ENCODE measurements around the gene TRIM32.

Gene TRIM32

GRCh38 chr9:116706310-116707290 lies 19.5 kb downstream of the TRIM32 start:
- no peak overlapping the region for H2AFZ ChIP-seq (ENCODE audit: low read length, unreplicated experiment)
- no peak overlapping the region for H3K27ac ChIP-seq (ENCODE audit: low read depth, low read length)
- H3K79me2 ChIP-seq (ENCODE audit: control insufficient read depth, insufficient read depth, low read length, unreplicated experiment) = no peaks in the 10 kb centered on the region
- H3K4me1 ChIP-seq (ENCODE audit: control insufficient read depth, insufficient read depth, low read length, unreplicated experiment) = peaks cover 5% of the 10 kb centered on the region
- H3K4me3 ChIP-seq (ENCODE audit: low read depth, low read length) = no peak overlapping the region
- peaks cover 9% of the 10 kb centered on the region; the same call in 1 of the 2 replicates for H3K36me3 ChIP-seq (ENCODE audit: insufficient read depth, low read length)
- no peaks in the 10 kb centered on the region for H3K27me3 ChIP-seq (ENCODE audit: insufficient read depth, low read length)

- Histone ChIP-seq H3K27me3 (ENCODE audit: insufficient read depth, low read length) (no peaks in the 10 kb centered on the region; the same call in 1 of the 2 replicates), H3K4me3 (ENCODE audit: low read depth, low read length) (no peak overlapping the region), H2AFZ (ENCODE audit: low read length, unreplicated experiment) (no peak overlapping the region), H3K4me1 (ENCODE audit: control insufficient read depth, insufficient read depth, low read length, unreplicated experiment) (no peaks in the 10 kb centered on the region), H3K27ac (ENCODE audit: low read depth, low read length) (no peak overlapping the region), H3K36me3 (ENCODE audit: insufficient read depth, low read length) (no peaks in the 10 kb centered on the region), H3K79me2 (ENCODE audit: control insufficient read depth, insufficient read depth, low read length, unreplicated experiment) (no peaks in the 10 kb centered on the region)
Measured at GRCh38 chr9:116712781-116713180, 25.7 kb downstream of the TRIM32 start.

- no peaks in the 10 kb centered on the region for H3K4me1 ChIP-seq (ENCODE audit: control insufficient read depth, insufficient read depth, low read length, unreplicated experiment)
- H3K27me3 ChIP-seq (ENCODE audit: insufficient read depth, low read length) = no peaks in the 10 kb centered on the region; the same call in 1 of the 2 replicates
- no peak overlapping the region for H3K4me3 ChIP-seq (ENCODE audit: low read depth, low read length)
- no peak overlapping the region for H2AFZ ChIP-seq (ENCODE audit: low read length, unreplicated experiment)
- no peaks in the 10 kb centered on the region for H3K79me2 ChIP-seq (ENCODE audit: control insufficient read depth, insufficient read depth, low read length, unreplicated experiment)
- H3K27ac ChIP-seq (ENCODE audit: low read depth, low read length) = no peak overlapping the region
- no peaks in the 10 kb centered on the region for H3K36me3 ChIP-seq (ENCODE audit: insufficient read depth, low read length)
Measured at GRCh38 chr9:116713271-116713670, 26.2 kb downstream of the TRIM32 start.

GRCh38 chr9:116715751-116716150 lies 28.6 kb downstream of the TRIM32 start:
- no peaks in the 10 kb centered on the region for H3K36me3 ChIP-seq (ENCODE audit: insufficient read depth, low read length)
- H3K4me1 ChIP-seq (ENCODE audit: control insufficient read depth, insufficient read depth, low read length, unreplicated experiment) = no peaks in the 10 kb centered on the region
- no peak overlapping the region for H3K4me3 ChIP-seq (ENCODE audit: low read depth, low read length)
- peaks cover 9% of the 10 kb centered on the region; the same call in 1 of the 2 replicates for H3K27me3 ChIP-seq (ENCODE audit: insufficient read depth, low read length)
- no peaks in the 10 kb centered on the region for H3K79me2 ChIP-seq (ENCODE audit: control insufficient read depth, insufficient read depth, low read length, unreplicated experiment)
- H3K27ac ChIP-seq (ENCODE audit: low read depth, low read length) = no peak overlapping the region
- H2AFZ ChIP-seq (ENCODE audit: low read length, unreplicated experiment) = no peak overlapping the region

- no peaks in the 10 kb centered on the region for H3K79me2 ChIP-seq (ENCODE audit: control insufficient read depth, insufficient read depth, low read length, unreplicated experiment)
- H3K4me3 ChIP-seq (ENCODE audit: low read depth, low read length) = no peak overlapping the region
- no peaks in the 10 kb centered on the region for H3K4me1 ChIP-seq (ENCODE audit: control insufficient read depth, insufficient read depth, low read length, unreplicated experiment)
- no peak overlapping the region for H3K27ac ChIP-seq (ENCODE audit: low read depth, low read length)
- H2AFZ ChIP-seq (ENCODE audit: low read length, unreplicated experiment) = no peak overlapping the region
- no peaks in the 10 kb centered on the region for H3K36me3 ChIP-seq (ENCODE audit: insufficient read depth, low read length)
- peaks cover 15% of the 10 kb centered on the region; the same call in 1 of the 2 replicates for H3K27me3 ChIP-seq (ENCODE audit: insufficient read depth, low read length)
Measured at GRCh38 chr9:116716438-116716837, 29.3 kb downstream of the TRIM32 start.

GRCh38 chr9:116717150-116717549 lies 30.0 kb downstream of the TRIM32 start:
- H3K79me2 ChIP-seq (ENCODE audit: control insufficient read depth, insufficient read depth, low read length, unreplicated experiment) = no peaks in the 10 kb centered on the region
- no peak overlapping the region for H2AFZ ChIP-seq (ENCODE audit: low read length, unreplicated experiment)
- no peaks in the 10 kb centered on the region for H3K4me1 ChIP-seq (ENCODE audit: control insufficient read depth, insufficient read depth, low read length, unreplicated experiment)
- H3K4me3 ChIP-seq (ENCODE audit: low read depth, low read length) = no peak overlapping the region
- no peak overlapping the region for H3K27ac ChIP-seq (ENCODE audit: low read depth, low read length)
- H3K36me3 ChIP-seq (ENCODE audit: insufficient read depth, low read length) = no peaks in the 10 kb centered on the region
- H3K27me3 ChIP-seq (ENCODE audit: insufficient read depth, low read length) = peaks cover 15% of the 10 kb centered on the region; the same call in 1 of the 2 replicates

- Histone ChIP-seq H3K27ac (ENCODE audit: low read depth, low read length) (no peak overlapping the region), H3K4me1 (ENCODE audit: control insufficient read depth, insufficient read depth, low read length, unreplicated experiment) (no peaks in the 10 kb centered on the region), H3K4me3 (ENCODE audit: low read depth, low read length) (no peak overlapping the region), H3K27me3 (ENCODE audit: insufficient read depth, low read length) (peaks cover 21% of the 10 kb centered on the region), H2AFZ (ENCODE audit: low read length, unreplicated experiment) (no peak overlapping the region), H3K36me3 (ENCODE audit: insufficient read depth, low read length) (no peaks in the 10 kb centered on the region), H3K79me2 (ENCODE audit: control insufficient read depth, insufficient read depth, low read length, unreplicated experiment) (no peaks in the 10 kb centered on the region)
Measured at GRCh38 chr9:116718111-116718510, 31.0 kb downstream of the TRIM32 start.

- peaks cover 28% of the 10 kb centered on the region for H3K27me3 ChIP-seq (ENCODE audit: insufficient read depth, low read length)
- no peaks in the 10 kb centered on the region for H3K4me1 ChIP-seq (ENCODE audit: control insufficient read depth, insufficient read depth, low read length, unreplicated experiment)
- H3K36me3 ChIP-seq (ENCODE audit: insufficient read depth, low read length) = no peaks in the 10 kb centered on the region
- H3K27ac ChIP-seq (ENCODE audit: low read depth, low read length) = no peak overlapping the region
- H3K4me3 ChIP-seq (ENCODE audit: low read depth, low read length) = no peak overlapping the region
- no peak overlapping the region for H2AFZ ChIP-seq (ENCODE audit: low read length, unreplicated experiment)
- no peaks in the 10 kb centered on the region for H3K79me2 ChIP-seq (ENCODE audit: control insufficient read depth, insufficient read depth, low read length, unreplicated experiment)
Measured at GRCh38 chr9:116720111-116720510, 33.0 kb downstream of the TRIM32 start.

- Histone ChIP-seq H3K27me3 (ENCODE audit: insufficient read depth, low read length) (peaks cover 41% of the 10 kb centered on the region), H2AFZ (ENCODE audit: low read length, unreplicated experiment) (no peak overlapping the region), H3K27ac (ENCODE audit: low read depth, low read length) (no peak overlapping the region), H3K4me1 (ENCODE audit: control insufficient read depth, insufficient read depth, low read length, unreplicated experiment) (no peaks in the 10 kb centered on the region), H3K4me3 (ENCODE audit: low read depth, low read length) (no peak overlapping the region), H3K36me3 (ENCODE audit: insufficient read depth, low read length) (no peaks in the 10 kb centered on the region), H3K79me2 (ENCODE audit: control insufficient read depth, insufficient read depth, low read length, unreplicated experiment) (no peaks in the 10 kb centered on the region)
Measured at GRCh38 chr9:116721411-116721810, 34.3 kb downstream of the TRIM32 start.

GRCh38 chr9:116721944-116722343 lies 34.8 kb downstream of the TRIM32 start:
- Histone ChIP-seq H3K27ac (ENCODE audit: low read depth, low read length) (no peak overlapping the region), H3K36me3 (ENCODE audit: insufficient read depth, low read length) (no peaks in the 10 kb centered on the region)

GRCh38 chr9:116724123-116724522 lies 37.0 kb downstream of the TRIM32 start:
- Histone ChIP-seq H3K36me3 (ENCODE audit: insufficient read depth, low read length) (no peaks in the 10 kb centered on the region), H3K27ac (ENCODE audit: low read depth, low read length) (no peak overlapping the region), H3K27me3 (ENCODE audit: insufficient read depth, low read length) (peaks cover 57% of the 10 kb centered on the region), H3K79me2 (ENCODE audit: control insufficient read depth, insufficient read depth, low read length, unreplicated experiment) (no peaks in the 10 kb centered on the region), H2AFZ (ENCODE audit: low read length, unreplicated experiment) (no peak overlapping the region), H3K4me1 (ENCODE audit: control insufficient read depth, insufficient read depth, low read length, unreplicated experiment) (no peaks in the 10 kb centered on the region), H3K4me3 (ENCODE audit: low read depth, low read length) (no peak overlapping the region)

More at GRCh38 chr9:116721944-116722343, 34.8 kb downstream of the TRIM32 start:
- H3K79me2 ChIP-seq (ENCODE audit: control insufficient read depth, insufficient read depth, low read length, unreplicated experiment) = no peaks in the 10 kb centered on the region
- no peaks in the 10 kb centered on the region for H3K4me1 ChIP-seq (ENCODE audit: control insufficient read depth, insufficient read depth, low read length, unreplicated experiment)
- no peak overlapping the region for H3K4me3 ChIP-seq (ENCODE audit: low read depth, low read length)
- H2AFZ ChIP-seq (ENCODE audit: low read length, unreplicated experiment) = no peak overlapping the region
- peaks cover 42% of the 10 kb centered on the region for H3K27me3 ChIP-seq (ENCODE audit: insufficient read depth, low read length)
